Mesendoderm (in vitro differentiated cells): Measurements from ENCODE around the gene GRAMD1A.

Experiments used
- DNase-seq: peaks from one replicate; pipeline ENCODE4 v3.0.0; 2013
- H2AK5ac ChIP-seq: 2 replicates; pipeline ENCODE4 v1.6.1; 2013; ENCODE audit warnings: low read length, inconsistent platforms
- H2BK120ac ChIP-seq: 2 replicates; pipeline ENCODE4 v1.6.1; 2013; ENCODE audit warnings: low read depth, mild to moderate bottlenecking, low read length, moderate library complexity, mixed read lengths
- H2BK15ac ChIP-seq: replicated peaks from 2 replicates; pipeline ENCODE4 v1.6.1; 2013; ENCODE audit warnings: low read depth, mild to moderate bottlenecking, moderate library complexity
- H2BK5ac ChIP-seq: 2 replicates; pipeline ENCODE4 v1.6.1; 2013; ENCODE audit warnings: low read length, inconsistent platforms
- H3K18ac ChIP-seq: 2 replicates; pipeline ENCODE4 v1.6.1; 2013; ENCODE audit warnings: mild to moderate bottlenecking, low read length, mixed read lengths
- H3K23ac ChIP-seq: one replicate; pipeline ENCODE4 v1.6.1; 2013; ENCODE audit warnings: low read length
- H3K27ac ChIP-seq: 2 replicates; pipeline ENCODE4 v1.5.1; 2013; ENCODE audit warnings: low read depth, mild to moderate bottlenecking, inconsistent platforms, low read length, moderate library complexity
- H3K27me3 ChIP-seq: 2 replicates; pipeline ENCODE4 v1.6.1; 2013; ENCODE audit warnings: low read length, control low read depth, mild to moderate bottlenecking, inconsistent platforms; ENCODE audit not compliant: insufficient read depth, poor library complexity
- H3K36me3 ChIP-seq: 2 replicates; pipeline ENCODE4 v1.6.1; 2013; ENCODE audit warnings: low read length, inconsistent platforms; ENCODE audit not compliant: control insufficient read depth, insufficient read depth
- H3K4ac ChIP-seq: one replicate; pipeline ENCODE4 v1.6.1; 2013; ENCODE audit warnings: low read depth, mild to moderate bottlenecking, low read length, moderate library complexity
- H3K4me1 ChIP-seq: 2 replicates; pipeline ENCODE4 v1.6.1; 2013; ENCODE audit warnings: low read depth, low read length, inconsistent platforms; ENCODE audit not compliant: control insufficient read depth
- H3K4me2 ChIP-seq: 2 replicates; pipeline ENCODE4 v1.6.1; 2013; ENCODE audit warnings: low read length
- H3K4me3 ChIP-seq: 2 replicates; pipeline ENCODE4 v1.5.1; 2013; ENCODE audit warnings: mild to moderate bottlenecking, low read length
- H3K56ac ChIP-seq: one replicate; pipeline ENCODE4 v1.6.1; 2013; ENCODE audit warnings: low read length
- H3K79me1 ChIP-seq: 2 replicates; pipeline ENCODE4 v1.6.1; 2013; ENCODE audit warnings: low read length, inconsistent platforms
- H3K79me2 ChIP-seq: 2 replicates; pipeline ENCODE4 v1.6.1; 2013; ENCODE audit warnings: mild to moderate bottlenecking, low read length; ENCODE audit not compliant: control insufficient read depth, insufficient read depth
- H3K9ac ChIP-seq: 2 replicates; pipeline ENCODE4 v1.6.1; 2013; ENCODE audit warnings: low read length, inconsistent platforms
- H4K5ac ChIP-seq: one replicate; pipeline ENCODE4 v1.6.1; 2013; ENCODE audit warnings: low read length
- H4K8ac ChIP-seq: one replicate; pipeline ENCODE4 v1.6.1; 2013; ENCODE audit warnings: low read depth, mild to moderate bottlenecking, control low read depth, low read length, moderate library complexity
- WGBS: extraction: QIAGEN DNeasy Blood & Tissue Kit; methylation state at CpG from one replicate; pipeline ENCODE4 v1.1.7; 2013; ENCODE audit warnings: low lambda C conversion rate, missing lambda C conversion rate; ENCODE audit not compliant: insufficient coverage; ENCODE audit errors: extremely low coverage; 5-methylcytosine and 5-hydroxymethylcytosine counted together

Gene GRAMD1A

DNA sequence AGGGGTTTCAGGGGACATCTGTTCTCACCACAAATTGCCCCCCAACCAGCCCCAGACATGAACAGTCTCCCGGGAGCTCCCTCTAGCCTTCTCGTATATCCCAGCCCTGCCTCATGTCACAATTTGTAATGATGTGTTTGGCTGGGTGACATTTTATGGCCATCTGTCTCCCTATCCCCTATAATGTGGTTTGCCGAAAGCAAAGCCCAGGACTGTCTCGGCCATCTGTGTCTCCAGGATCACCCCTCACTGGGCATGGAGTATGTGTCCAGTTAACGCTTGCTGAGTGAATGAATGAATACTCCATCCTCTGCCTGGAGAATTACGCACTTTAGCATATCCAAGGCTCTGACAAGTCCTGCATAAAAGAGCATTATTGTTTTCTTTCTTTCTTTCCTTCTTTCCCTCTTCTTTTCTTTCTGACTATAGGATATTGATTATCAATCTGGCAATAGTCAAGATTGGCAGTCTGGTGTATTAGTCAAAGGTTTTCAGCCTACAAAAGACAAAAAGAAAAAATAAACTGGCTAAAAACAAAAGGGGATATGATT, 56.5 kb downstream of the GRAMD1A start:
- no peaks in the 10 kb centered on the region for H3K27me3 ChIP-seq
- H2BK15ac ChIP-seq: no peak overlapping the region
- DNase-seq: no peak
- H3K56ac ChIP-seq: no peak overlapping the region
- H3K4me2 ChIP-seq: no peak overlapping the region
- no peak overlapping the region for H3K18ac ChIP-seq
- no peaks in the 10 kb centered on the region for H3K79me2 ChIP-seq
- H2BK5ac ChIP-seq: no peak overlapping the region
- H3K9ac ChIP-seq: no peak overlapping the region
- no peaks in the 10 kb centered on the region for H3K36me3 ChIP-seq
- no peaks in the 10 kb centered on the region for H3K4me1 ChIP-seq
- H3K4me3 ChIP-seq: no peak overlapping the region
- peak overlapping the region; percentile 81 for H3K4ac ChIP-seq
- H2BK120ac ChIP-seq: no peak overlapping the region
- H4K8ac ChIP-seq: no peak overlapping the region
- H3K23ac ChIP-seq: no peak overlapping the region
- H4K5ac ChIP-seq: no peak overlapping the region
- H3K27ac ChIP-seq: peak overlapping the region; percentile 16
- no peak overlapping the region for H2AK5ac ChIP-seq
- no CpG with 5 or more reads among the region's 6 CpGs for WGBS
- H3K79me1 ChIP-seq: no peaks in the 10 kb centered on the region

DNA sequence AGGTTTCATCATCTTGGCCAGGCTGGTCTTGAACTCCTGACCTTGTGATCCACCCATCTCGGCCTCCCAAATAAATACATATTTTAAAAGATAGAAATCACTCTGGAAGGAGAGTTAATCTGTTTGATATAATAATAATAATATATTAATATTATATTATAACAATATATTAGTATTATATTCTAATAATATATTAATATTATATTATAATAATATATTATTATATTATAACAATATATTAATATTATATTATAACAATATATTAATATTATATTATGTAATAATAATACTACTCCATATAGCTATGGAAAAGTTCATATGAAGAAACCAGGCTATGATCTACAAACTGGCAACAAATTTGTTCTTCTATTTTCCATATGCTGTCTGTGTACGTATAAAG, 58.2 kb downstream of the GRAMD1A start:
- H3K56ac ChIP-seq: no peak overlapping the region
- H4K8ac ChIP-seq: no peak overlapping the region
- no peak overlapping the region for H3K9ac ChIP-seq
- no peaks in the 10 kb centered on the region for H3K79me2 ChIP-seq
- no peaks in the 10 kb centered on the region for H3K36me3 ChIP-seq
- no peak for DNase-seq
- H3K79me1 ChIP-seq: no peaks in the 10 kb centered on the region
- no CpG with 5 or more reads among the region's 2 CpGs for WGBS
- no peak overlapping the region for H2BK120ac ChIP-seq
- no peak overlapping the region for H3K4ac ChIP-seq
- no peak overlapping the region for H3K18ac ChIP-seq
- no peaks in the 10 kb centered on the region for H3K4me1 ChIP-seq
- no peak overlapping the region for H3K4me3 ChIP-seq
- no peak overlapping the region for H4K5ac ChIP-seq
- H2BK15ac ChIP-seq: no peak overlapping the region
- no peak overlapping the region for H3K23ac ChIP-seq
- no peaks in the 10 kb centered on the region for H3K27me3 ChIP-seq
- no peak overlapping the region for H3K27ac ChIP-seq
- no peak overlapping the region for H2AK5ac ChIP-seq
- H2BK5ac ChIP-seq: no peak overlapping the region
- no peak overlapping the region for H3K4me2 ChIP-seq

DNA sequence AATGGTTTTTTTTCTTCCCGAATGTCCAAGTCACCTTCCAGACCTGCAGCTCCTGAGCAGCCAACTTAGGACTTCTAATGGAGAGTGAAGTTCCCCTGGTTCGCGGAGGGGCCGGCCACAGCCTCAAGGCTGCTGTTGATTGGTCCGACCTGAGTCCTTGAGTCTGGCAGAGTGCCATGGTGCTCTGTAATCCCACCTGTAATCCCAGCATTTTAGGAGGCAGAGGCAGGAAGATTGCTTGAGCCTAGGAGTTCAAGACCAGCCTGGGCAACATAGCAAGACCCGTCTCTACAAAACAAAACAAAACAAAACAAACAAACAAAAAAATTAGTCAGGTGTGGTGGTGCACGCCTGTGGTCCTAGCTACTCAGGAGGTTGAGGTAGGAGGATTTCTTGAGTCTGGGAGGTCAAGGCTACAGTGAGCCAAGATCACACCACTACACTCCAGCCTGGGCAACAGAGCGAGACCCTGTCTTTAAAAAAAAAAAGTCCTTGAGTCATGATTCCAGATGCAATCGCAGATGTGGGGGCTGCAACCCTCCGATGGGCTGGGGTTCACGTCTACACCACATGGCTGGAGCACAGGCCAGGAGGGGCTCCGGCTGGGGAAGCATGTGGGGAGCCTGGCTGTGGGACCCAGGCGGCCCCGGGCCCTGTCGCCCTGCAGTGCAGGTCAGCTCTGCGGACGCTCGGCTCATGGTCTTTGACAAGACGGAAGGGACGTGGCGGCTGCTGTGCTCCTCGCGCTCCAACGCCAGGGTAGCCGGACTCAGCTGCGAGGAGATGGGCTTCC, 59.1 kb downstream of the GRAMD1A start:
- no peak for DNase-seq
- Histone ChIP-seq H4K5ac (no peak overlapping the region), H2BK15ac (no peak overlapping the region), H3K18ac (no peak overlapping the region), H3K79me1 (no peaks in the 10 kb centered on the region), H3K23ac (no peak overlapping the region), H4K8ac (no peak overlapping the region), H3K36me3 (no peaks in the 10 kb centered on the region), H2AK5ac (no peak overlapping the region), H2BK5ac (no peak overlapping the region), H3K4ac (no peak overlapping the region), H2BK120ac (no peak overlapping the region), H3K4me1 (no peaks in the 10 kb centered on the region), H3K56ac (no peak overlapping the region), H3K4me2 (no peak overlapping the region), H3K9ac (no peak overlapping the region), H3K4me3 (no peak overlapping the region), H3K27ac (no peak overlapping the region), H3K79me2 (no peaks in the 10 kb centered on the region), H3K27me3 (no peaks in the 10 kb centered on the region)
- no CpG with 5 or more reads among the region's 26 CpGs for WGBS

GRCh38 chr19:35059799-35060091, 59.6 kb downstream of the GRAMD1A start:
- Histone ChIP-seq H3K56ac (no peak overlapping the region), H3K18ac (no peak overlapping the region), H3K4me3 (no peak overlapping the region), H2AK5ac (no peak overlapping the region), H3K23ac (no peak overlapping the region), H3K4ac (no peak overlapping the region), H3K4me1 (no peaks in the 10 kb centered on the region), H2BK15ac (no peak overlapping the region), H3K4me2 (no peak overlapping the region), H2BK120ac (no peak overlapping the region), H3K36me3 (no peaks in the 10 kb centered on the region), H2BK5ac (no peak overlapping the region), H3K9ac (no peak overlapping the region), H4K8ac (no peak overlapping the region), H3K27me3 (no peaks in the 10 kb centered on the region), H3K79me1 (no peaks in the 10 kb centered on the region), H3K27ac (no peak overlapping the region), H3K79me2 (no peaks in the 10 kb centered on the region), H4K5ac (no peak overlapping the region)
- WGBS: no CpG with 5 or more reads among the region's 15 CpGs
- no peak for DNase-seq

DNA sequence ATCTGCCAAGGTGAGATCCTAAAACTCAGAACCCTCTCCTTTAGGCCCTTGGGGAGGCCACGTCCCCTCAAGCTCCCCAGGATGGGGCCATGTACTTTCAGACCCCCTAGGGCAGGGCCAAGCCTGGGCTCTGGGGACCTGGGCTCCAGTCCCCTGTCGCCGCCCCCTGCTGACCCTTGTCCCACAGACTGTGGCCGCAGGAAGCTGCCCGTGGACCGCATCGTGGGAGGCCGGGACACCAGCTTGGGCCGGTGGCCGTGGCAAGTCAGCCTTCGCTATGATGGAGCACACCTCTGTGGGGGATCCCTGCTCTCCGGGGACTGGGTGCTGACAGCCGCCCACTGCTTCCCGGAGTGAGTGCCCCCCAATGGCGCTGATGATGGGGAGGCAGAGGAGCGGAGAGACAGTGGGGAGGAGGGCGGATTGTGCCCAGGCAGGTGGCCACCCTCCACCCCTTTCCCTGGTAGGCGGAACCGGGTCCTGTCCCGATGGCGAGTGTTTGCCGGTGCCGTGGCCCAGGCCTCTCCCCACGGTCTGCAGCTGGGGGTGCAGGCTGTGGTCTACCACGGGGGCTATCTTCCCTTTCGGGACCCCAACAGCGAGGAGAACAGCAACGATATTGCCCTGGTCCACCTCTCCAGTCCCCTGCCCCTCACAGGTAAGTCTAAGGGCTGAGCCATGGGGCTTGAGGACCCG, 60.2 kb downstream of the GRAMD1A start:
- Histone ChIP-seq H3K9ac (no peak overlapping the region), H4K8ac (no peak overlapping the region), H2BK15ac (no peak overlapping the region), H2BK120ac (no peak overlapping the region), H3K79me2 (no peaks in the 10 kb centered on the region), H3K27me3 (no peaks in the 10 kb centered on the region), H2BK5ac (no peak overlapping the region), H3K79me1 (no peaks in the 10 kb centered on the region), H4K5ac (no peak overlapping the region), H3K4ac (no peak overlapping the region), H3K27ac (no peak overlapping the region), H2AK5ac (no peak overlapping the region), H3K18ac (no peak overlapping the region), H3K56ac (no peak overlapping the region), H3K4me2 (no peak overlapping the region), H3K4me3 (no peak overlapping the region), H3K23ac (no peak overlapping the region), H3K36me3 (no peaks in the 10 kb centered on the region), H3K4me1 (no peaks in the 10 kb centered on the region)
- WGBS: no CpG with 5 or more reads among the region's 29 CpGs
- no peak for DNase-seq
